GM12878 (cell line): Measurements from ENCODE around the gene DRD3. TPM values are rescaled to one million over a fixed set of nuclear protein-coding genes. Genes with fewer than 3 reads are reported as not detected.

ENCODE experiments used
- ATAC-seq: fragments of 200-7000 bp; cut with Tn5 transposase; 3 replicates; pipeline ENCODE4 v1.9.1; 2020; ENCODE audit warnings: mild to moderate bottlenecking, moderate library complexity
- BruUV-seq: library from RNA; stranded (reverse); fragments of 400-500 nt; replicated peaks from 2 replicates; lab custom pipeline; 2021; lab: Mats Ljungman, UMichigan
- CTCF ChIA-PET: fragments of 300-600 bp; sonication (Branson Sonifier 250); formaldehyde crosslinking; extraction: SDS; loops from one replicate; lab custom pipeline; 2021; ENCODE audit warnings: inconsistent platforms; lab: Yijun Ruan, JAX
- POLR2A ChIA-PET: fragments of 350-600 bp; formaldehyde crosslinking; extraction: SDS; loops from one replicate; lab custom pipeline; 2021; ENCODE audit warnings: inconsistent platforms; lab: Charles Lee
- RAD21 ChIA-PET: fragments of 300-600 bp; sonication (Branson Sonifier 250); formaldehyde crosslinking; loops from one replicate; lab custom pipeline; 2023; ENCODE audit warnings: antibody characterized with exemption; ENCODE audit not compliant: unreplicated experiment; lab: Charles Lee
- SMC1A ChIA-PET: fragments of 300-600 bp; sonication (Branson Sonifier 250); formaldehyde crosslinking; loops from one replicate; lab custom pipeline; 2023; ENCODE audit not compliant: unreplicated experiment, uncharacterized antibody; lab: Charles Lee
- DNase-seq: peaks from one replicate; pipeline ENCODE4 v3.0.0-alpha.2; 2011; ENCODE audit warnings: low read depth, low spot score
- FAIRE-seq: peaks from 3 replicates; lab custom pipeline; 2011; peaks lifted over from hg19 to GRCh38; lab: Jason Lieb, UNC
- H2AFZ ChIP-seq: 2 replicates; pipeline ENCODE4 v1.6.0; 2011; ENCODE audit warnings: low read depth, low read length, control low read depth; ENCODE audit not compliant: control insufficient read depth
- H3K27ac ChIP-seq: 2 replicates; pipeline ENCODE4 v1.5.1; 2011; ENCODE audit warnings: control low read depth; ENCODE audit not compliant: control insufficient read depth, insufficient read depth
- H3K27me3 ChIP-seq, 2 experiments: replicated peaks in 1 of 2; 2 replicates each; pipeline versions ENCODE4 v1.6.0 to v1.6.1; 2011; ENCODE audit warnings: low read length in 1 of 2; ENCODE audit not compliant: control insufficient read depth in 2 of 2, insufficient read depth in 2 of 2
- H3K36me3 ChIP-seq, 2 experiments: 2 replicates each; pipeline ENCODE4 v1.5.1; 2011; ENCODE audit warnings: low read length in 1 of 2; ENCODE audit not compliant: control insufficient read depth in 2 of 2, insufficient read depth in 2 of 2
- H3K4me1 ChIP-seq: 2 replicates; pipeline ENCODE4 v1.6.1; 2011; ENCODE audit warnings: mild to moderate bottlenecking, low read length, moderate library complexity, mixed read lengths; ENCODE audit not compliant: control insufficient read depth, insufficient read depth
- H3K4me2 ChIP-seq: 2 replicates; pipeline ENCODE4 v1.6.0; 2011; ENCODE audit warnings: control low read depth; ENCODE audit not compliant: control insufficient read depth, insufficient read depth
- H3K4me3 ChIP-seq: fragments of 200-600 bp; sonication (generic); 2 replicates; pipeline ENCODE4 v1.5.1; 2016
- H3K79me2 ChIP-seq: 2 replicates; pipeline ENCODE4 v1.6.0; 2011; ENCODE audit warnings: low read length; ENCODE audit not compliant: control insufficient read depth, insufficient read depth
- H3K9ac ChIP-seq: 2 replicates; pipeline ENCODE4 v1.8.0; 2011; ENCODE audit warnings: low read length, control low read depth, mixed read lengths; ENCODE audit not compliant: control insufficient read depth, insufficient read depth
- H3K9me3 ChIP-seq: replicated peaks from 3 replicates; pipeline ENCODE4 v1.5.1; 2011; ENCODE audit warnings: mild to moderate bottlenecking, low read length; ENCODE audit not compliant: control insufficient read depth, insufficient read depth
- H4K20me1 ChIP-seq: 2 replicates; pipeline ENCODE4 v1.6.0; 2011; ENCODE audit not compliant: control insufficient read depth, insufficient read depth
- KAT2A ChIP-seq: conservative IDR thresholded peaks from 2 replicates; pipeline ENCODE4 v1.6.1; 2011; ENCODE audit warnings: low read depth, low read length; ENCODE audit not compliant: control insufficient read depth
- WGBS: methylation state at CpG from one replicate; pipeline ENCODE4 v1.1.6; 2016; ENCODE audit warnings: low lambda C conversion rate; ENCODE audit not compliant: insufficient replicate concordance, insufficient coverage; ENCODE audit errors: missing lambda C conversion rate; 5-methylcytosine and 5-hydroxymethylcytosine counted together
- in situ Hi-C: fragments of 300-500 bp; cut with MboI; formaldehyde crosslinking; loops from 9 replicates; pipeline ENCODE4 v1.14.3; 2018; ENCODE audit warnings: mixed read lengths
- intact Hi-C: fragments of 100-400 bp; cut with micrococcal nuclease; formaldehyde crosslinking; loops from one replicate; pipeline ENCODE4 v1.14.2; 2022; ENCODE audit not compliant: unreplicated experiment
- polyA plus RNA-seq, 11 experiments: library from polyadenylated mRNA; depleted of rRNA in 4 of 11; unstranded in 6 of 11; stranded (reverse) in 5 of 11; fragments of >200 nt; fragmentation: Nextera tagmentation in 4 of 11; fragmentation: Illumina TruSeq in 1 of 11; extraction: Ambion mirVana in 4 of 11; extraction: Trizol in 1 of 11; gene quantifications; 1 replicate in 1 of 11; 2 replicates in 10 of 11; pipeline versions ENCODE4 v1.2.1 to v1.2.3, GENCODE V29; 2011 to 2016; ENCODE audit warnings: inconsistent platforms in 2 of 11, missing spikeins in 2 of 11, low read depth in 1 of 11
- total RNA-seq, 4 experiments: library from RNA; depleted of rRNA in 3 of 4; stranded (reverse); fragments of >200 nt in 3 of 4; fragmentation: Illumina TruSeq in 1 of 4; extraction: Trizol in 1 of 4; gene quantifications; 2 replicates each; pipeline versions ENCODE4 v1.2.1 to v1.2.3, GENCODE V29; 2013 to 2021
- TF ChIP-seq, protein P1 (sequence below): fragments of 150-350 bp; IDR thresholded peaks from 2 replicates; pipeline ENCODE4 v1.6.1; 2016; ENCODE audit warnings: low read depth, low read length
- TF ChIP-seq, protein P2 (sequence below): IDR thresholded peaks from 2 replicates; pipeline ENCODE4 v1.6.1; 2012; ENCODE audit warnings: improper control_type of control experiment, low read depth, low read length; ENCODE audit not compliant: insufficient replicate concordance

DRD3 gene
- total and polyA plus RNA-seq, 10 of the 15 experiments (the other 5 are each of a cell fraction or from before 2014, with no cell fraction given): not detected

DNA sequence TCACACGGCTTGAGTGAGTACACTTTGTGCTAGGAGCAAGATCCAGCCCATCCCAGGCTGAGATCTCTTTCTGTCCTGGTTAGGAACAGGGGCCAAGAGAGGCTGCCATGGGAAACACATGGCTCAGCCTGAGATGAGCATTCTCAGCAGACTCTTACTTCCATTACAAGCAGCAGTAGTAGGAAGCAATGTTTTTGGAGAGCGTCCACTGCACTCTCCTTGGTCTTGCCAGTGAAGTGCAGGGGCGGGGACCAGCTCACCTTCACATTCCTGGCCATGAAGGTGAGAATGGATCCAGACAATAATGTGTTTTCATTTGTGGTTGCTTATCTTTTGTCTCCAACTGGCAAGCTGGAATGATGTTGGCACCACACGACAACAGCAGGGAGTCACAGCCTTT is 33.8 kb upstream of the DRD3 start:
- ChIA-PET POLR2A (interaction anchor here (0.8 to 1.6 kb wide), 3 partner anchors 46 to 95 kb away, joined by 3 to 21 read pairs (median 3); no protein-coding TSS in a partner anchor), CTCF (interaction anchor here (0.6 to 2.5 kb wide), 8 partner anchors 52 to 171 kb away, joined by 3 to 22 read pairs (median 5); partner anchors contain the start of gene TIGIT), RAD21 (interaction anchor here (1.1 to 2.6 kb wide), 9 partner anchors 8 to 206 kb away, joined by 3 to 29 read pairs (median 5); no protein-coding TSS in a partner anchor), SMC1A (interaction anchor here (1.0 to 2.6 kb wide), 8 partner anchors 9 to 169 kb away, joined by 3 to 18 read pairs (median 4); no protein-coding TSS in a partner anchor)
- ATAC-seq (no peak), DNase-seq (no peak), FAIRE-seq (no peak)
- in situ Hi-C loops (no loop called here), intact Hi-C loops (loop anchor here (2.0 to 10.0 kb wide), 2 partner anchors 60 to 468 kb away; partner anchors contain the start of genes ATP6V1A and NAA50)
- no peaks in the 10 kb centered on the region; a peak in 1 of 4 replicates for H3K27me3 ChIP-seq
- no peaks in the 10 kb centered on the region for H3K79me2 ChIP-seq
- TF ChIP-seq, protein P1, sequence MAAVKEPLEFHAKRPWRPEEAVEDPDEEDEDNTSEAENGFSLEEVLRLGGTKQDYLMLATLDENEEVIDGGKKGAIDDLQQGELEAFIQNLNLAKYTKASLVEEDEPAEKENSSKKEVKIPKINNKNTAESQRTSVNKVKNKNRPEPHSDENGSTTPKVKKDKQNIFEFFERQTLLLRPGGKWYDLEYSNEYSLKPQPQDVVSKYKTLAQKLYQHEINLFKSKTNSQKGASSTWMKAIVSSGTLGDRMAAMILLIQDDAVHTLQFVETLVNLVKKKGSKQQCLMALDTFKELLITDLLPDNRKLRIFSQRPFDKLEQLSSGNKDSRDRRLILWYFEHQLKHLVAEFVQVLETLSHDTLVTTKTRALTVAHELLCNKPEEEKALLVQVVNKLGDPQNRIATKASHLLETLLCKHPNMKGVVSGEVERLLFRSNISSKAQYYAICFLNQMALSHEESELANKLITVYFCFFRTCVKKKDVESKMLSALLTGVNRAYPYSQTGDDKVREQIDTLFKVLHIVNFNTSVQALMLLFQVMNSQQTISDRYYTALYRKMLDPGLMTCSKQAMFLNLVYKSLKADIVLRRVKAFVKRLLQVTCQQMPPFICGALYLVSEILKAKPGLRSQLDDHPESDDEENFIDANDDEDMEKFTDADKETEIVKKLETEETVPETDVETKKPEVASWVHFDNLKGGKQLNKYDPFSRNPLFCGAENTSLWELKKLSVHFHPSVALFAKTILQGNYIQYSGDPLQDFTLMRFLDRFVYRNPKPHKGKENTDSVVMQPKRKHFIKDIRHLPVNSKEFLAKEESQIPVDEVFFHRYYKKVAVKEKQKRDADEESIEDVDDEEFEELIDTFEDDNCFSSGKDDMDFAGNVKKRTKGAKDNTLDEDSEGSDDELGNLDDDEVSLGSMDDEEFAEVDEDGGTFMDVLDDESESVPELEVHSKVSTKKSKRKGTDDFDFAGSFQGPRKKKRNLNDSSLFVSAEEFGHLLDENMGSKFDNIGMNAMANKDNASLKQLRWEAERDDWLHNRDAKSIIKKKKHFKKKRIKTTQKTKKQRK: no peak
- TF ChIP-seq KAT2A: no peak
- TF ChIP-seq, protein P2, sequence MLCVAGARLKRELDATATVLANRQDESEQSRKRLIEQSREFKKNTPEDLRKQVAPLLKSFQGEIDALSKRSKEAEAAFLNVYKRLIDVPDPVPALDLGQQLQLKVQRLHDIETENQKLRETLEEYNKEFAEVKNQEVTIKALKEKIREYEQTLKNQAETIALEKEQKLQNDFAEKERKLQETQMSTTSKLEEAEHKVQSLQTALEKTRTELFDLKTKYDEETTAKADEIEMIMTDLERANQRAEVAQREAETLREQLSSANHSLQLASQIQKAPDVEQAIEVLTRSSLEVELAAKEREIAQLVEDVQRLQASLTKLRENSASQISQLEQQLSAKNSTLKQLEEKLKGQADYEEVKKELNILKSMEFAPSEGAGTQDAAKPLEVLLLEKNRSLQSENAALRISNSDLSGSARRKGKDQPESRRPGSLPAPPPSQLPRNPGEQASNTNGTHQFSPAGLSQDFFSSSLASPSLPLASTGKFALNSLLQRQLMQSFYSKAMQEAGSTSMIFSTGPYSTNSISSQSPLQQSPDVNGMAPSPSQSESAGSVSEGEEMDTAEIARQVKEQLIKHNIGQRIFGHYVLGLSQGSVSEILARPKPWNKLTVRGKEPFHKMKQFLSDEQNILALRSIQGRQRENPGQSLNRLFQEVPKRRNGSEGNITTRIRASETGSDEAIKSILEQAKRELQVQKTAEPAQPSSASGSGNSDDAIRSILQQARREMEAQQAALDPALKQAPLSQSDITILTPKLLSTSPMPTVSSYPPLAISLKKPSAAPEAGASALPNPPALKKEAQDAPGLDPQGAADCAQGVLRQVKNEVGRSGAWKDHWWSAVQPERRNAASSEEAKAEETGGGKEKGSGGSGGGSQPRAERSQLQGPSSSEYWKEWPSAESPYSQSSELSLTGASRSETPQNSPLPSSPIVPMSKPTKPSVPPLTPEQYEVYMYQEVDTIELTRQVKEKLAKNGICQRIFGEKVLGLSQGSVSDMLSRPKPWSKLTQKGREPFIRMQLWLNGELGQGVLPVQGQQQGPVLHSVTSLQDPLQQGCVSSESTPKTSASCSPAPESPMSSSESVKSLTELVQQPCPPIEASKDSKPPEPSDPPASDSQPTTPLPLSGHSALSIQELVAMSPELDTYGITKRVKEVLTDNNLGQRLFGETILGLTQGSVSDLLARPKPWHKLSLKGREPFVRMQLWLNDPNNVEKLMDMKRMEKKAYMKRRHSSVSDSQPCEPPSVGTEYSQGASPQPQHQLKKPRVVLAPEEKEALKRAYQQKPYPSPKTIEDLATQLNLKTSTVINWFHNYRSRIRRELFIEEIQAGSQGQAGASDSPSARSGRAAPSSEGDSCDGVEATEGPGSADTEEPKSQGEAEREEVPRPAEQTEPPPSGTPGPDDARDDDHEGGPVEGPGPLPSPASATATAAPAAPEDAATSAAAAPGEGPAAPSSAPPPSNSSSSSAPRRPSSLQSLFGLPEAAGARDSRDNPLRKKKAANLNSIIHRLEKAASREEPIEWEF: no peak
- H3K27ac ChIP-seq: no peak overlapping the region
- no peaks in the 10 kb centered on the region; the same call in 2 of the 3 replicates for H3K9me3 ChIP-seq
- H3K4me3 ChIP-seq: no peak overlapping the region
- H3K4me1 ChIP-seq: peaks cover 26% of the 10 kb centered on the region
- H4K20me1 ChIP-seq: no peaks in the 10 kb centered on the region
- no peaks in the 10 kb centered on the region for H3K36me3 ChIP-seq
- H3K4me2 ChIP-seq: peak overlapping the region; percentile 89; the same call in 1 of the 2 replicates
- H3K9ac ChIP-seq: no peak overlapping the region
- no peak overlapping the region for H2AFZ ChIP-seq
- no TSS peak for BruUV-seq
- WGBS: 92% methylated on average over 4 of the region's 4 CpGs
